MM.1S (cell line): Measurements from ENCODE around the gene SLC9A3.

Experiments used
- CTCF ChIP-seq: fragments of 300-600 bp; sonication (generic); IDR thresholded peaks from 2 replicates; pipeline ENCODE4 v1.5.1; 2016; ENCODE audit warnings: antibody characterized with exemption, low read length, mixed read lengths
- EZH2 ChIP-seq: fragments of 300-600 bp; sonication (generic); optimal IDR thresholded peaks from 2 replicates; pipeline ENCODE3; 2017; ENCODE audit warnings: low read depth, mild to moderate bottlenecking, antibody characterized with exemption, low read length, mixed read lengths

DNA sequence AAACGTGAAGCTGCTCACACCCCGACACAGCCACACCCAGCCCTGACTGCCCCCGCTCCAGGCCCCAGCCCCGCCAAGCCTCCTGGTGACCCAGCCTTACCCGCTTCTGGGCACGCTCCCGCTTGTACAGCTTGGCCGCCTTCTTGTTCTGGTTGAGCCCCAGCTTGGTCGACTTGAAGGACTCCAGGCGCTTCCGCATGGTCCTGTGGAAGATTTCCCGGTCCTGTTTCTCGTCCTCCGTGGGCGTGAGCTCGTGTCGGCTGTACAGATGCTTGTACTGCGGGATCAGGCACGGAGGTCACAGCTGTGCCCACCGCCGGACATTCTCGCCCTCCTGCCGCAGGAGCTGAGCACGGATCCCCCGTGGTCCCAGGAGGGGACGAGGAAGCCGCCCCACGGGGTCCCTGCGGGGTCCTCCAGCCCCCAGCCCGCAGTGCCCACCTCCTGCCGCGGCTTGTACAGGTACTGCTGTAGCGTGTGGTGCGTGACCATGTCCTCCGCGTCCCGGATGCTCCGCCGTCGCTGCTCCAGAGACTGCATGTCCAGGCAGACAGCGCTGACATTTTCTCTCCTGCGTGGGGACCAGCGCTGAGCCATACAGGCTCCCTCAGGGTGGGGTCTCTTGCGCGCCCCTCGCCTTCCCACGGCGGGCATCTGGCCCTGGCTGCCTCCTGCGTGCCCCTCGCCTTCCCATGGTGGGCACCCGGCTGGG, 48.0 kb downstream of the SLC9A3 start:
- TF ChIP-seq CTCF (no peak), EZH2 (no peak)
